Measurements from ENCODE around the gene STK39. TPM values are rescaled to one million over a fixed set of nuclear protein-coding genes. Genes with fewer than 3 reads are reported as not detected.

STK39 gene
- polyA plus RNA-seq, 2 of the 4 experiments (the other 2 are of a cell fraction): 14.2 to 27.2 TPM

DNA sequence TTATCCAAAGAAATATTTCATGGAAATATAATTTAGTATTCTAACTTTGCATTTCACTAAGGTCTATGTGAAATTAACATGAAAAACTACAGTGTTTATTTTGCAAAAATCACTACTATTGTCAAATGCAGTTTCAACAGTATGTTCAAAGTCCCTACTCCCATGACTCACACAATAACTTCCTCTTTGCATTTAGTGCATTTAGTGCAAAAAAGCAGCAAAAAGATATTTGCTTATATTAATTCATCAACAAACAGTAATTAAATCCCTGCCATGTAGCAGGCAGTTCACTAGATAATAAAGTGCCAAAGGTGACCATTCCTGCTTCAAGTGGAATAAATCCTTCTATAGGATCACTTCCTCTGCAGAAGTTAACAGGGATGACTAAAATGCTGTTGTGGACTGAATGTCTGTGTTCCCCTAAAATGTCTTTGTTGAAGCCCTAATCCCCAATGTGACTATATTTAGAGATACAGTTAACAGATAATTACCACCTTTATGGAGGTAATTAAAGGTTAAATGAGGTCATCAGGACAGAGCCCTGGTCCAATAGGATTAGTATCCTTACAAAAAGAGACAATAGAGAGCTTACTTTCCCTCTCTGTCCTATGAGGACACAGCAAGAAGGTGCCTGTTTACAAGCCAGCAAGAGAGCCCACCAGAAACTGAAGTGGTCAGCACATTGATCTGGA lies 61.7 kb downstream of the STK39 start (continued):
- TF ChIP-seq MAFK (IDR thresholded peaks at IDR 0.05; ENCODE audit: partially characterized antibody) (no peak), HOXA7 (CRISPR knock-in tag; IDR thresholded peaks at IDR 0.05) (no peak), EHF (CRISPR knock-in tag; IDR thresholded peaks at IDR 0.05) (no peak), CBX2 (IDR thresholded peaks at IDR 0.05; ENCODE audit: borderline replicate concordance, low read depth) (no peak), HEYL (CRISPR knock-in tag; IDR thresholded peaks at IDR 0.05) (no peak), NPAS2 (CRISPR knock-in tag; IDR thresholded peaks at IDR 0.05; ENCODE audit: borderline replicate concordance) (no peak)
- TF ChIP-seq, protein P1, sequence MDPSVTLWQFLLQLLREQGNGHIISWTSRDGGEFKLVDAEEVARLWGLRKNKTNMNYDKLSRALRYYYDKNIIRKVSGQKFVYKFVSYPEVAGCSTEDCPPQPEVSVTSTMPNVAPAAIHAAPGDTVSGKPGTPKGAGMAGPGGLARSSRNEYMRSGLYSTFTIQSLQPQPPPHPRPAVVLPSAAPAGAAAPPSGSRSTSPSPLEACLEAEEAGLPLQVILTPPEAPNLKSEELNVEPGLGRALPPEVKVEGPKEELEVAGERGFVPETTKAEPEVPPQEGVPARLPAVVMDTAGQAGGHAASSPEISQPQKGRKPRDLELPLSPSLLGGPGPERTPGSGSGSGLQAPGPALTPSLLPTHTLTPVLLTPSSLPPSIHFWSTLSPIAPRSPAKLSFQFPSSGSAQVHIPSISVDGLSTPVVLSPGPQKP (IDR thresholded peaks at IDR 0.05; ENCODE audit: low read depth, low read length): no peak

DNA sequence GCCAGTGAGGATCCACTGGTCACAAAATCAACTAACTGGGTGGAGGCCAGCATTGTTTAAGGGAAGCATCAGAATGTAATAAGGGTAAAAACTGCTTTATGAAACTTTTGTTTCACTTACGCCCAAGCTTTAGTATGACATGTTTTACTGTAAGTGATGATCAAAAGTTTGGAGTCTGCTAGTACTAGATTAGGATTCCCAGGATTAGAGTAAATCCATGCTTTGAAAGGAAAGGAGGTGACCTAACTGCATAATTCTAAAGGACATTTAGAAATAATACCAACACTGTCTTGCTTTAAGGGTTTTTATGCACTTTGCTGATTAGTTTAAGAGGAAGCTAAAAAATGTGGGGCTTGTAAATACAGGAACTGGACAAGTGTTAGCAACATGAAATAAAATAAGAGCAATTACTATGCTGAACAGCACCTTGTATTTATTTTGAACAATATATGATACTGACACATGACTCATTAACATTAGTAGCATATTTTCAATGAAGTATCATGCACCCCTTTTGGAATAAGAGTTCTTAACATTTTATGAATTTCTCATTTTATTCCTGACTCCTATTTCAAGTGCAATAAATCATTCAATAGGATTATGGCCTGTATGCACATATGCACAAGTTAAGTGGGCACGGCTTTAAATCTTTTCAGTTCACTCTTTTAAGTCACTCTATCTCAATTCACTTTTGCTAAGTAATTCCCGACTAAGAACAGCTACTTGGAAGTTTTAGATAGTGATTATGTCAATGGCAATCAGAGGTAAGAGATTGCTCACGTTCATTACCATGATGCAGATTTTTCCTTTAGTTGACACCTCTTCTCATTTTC lies 62.5 kb downstream of the STK39 start:
- Histone ChIP-seq H3K27ac (no peak overlapping the region), H3K4me2 (no peak overlapping the region), H3K4me1 (peaks cover 17% of the 10 kb centered on the region), H3K4me3 (no peak overlapping the region), H3K9me3 (no peaks in the 10 kb centered on the region)
- ChIA-PET POLR2A (no interaction called here), CTCF (no interaction called here)
- no peak for TF ChIP-seq JUNB (IDR thresholded peaks at IDR 0.05)
- no peak for TF ChIP-seq GATA3 (IDR thresholded peaks at IDR 0.05; ENCODE audit: borderline replicate concordance)
- TF ChIP-seq RAD21 (conservative IDR thresholded peaks at IDR 0.05 in 1 of 2, IDR thresholded peaks at IDR 0.05 in 1 of 2): no peak
- TF ChIP-seq NR3C1 (IDR thresholded peaks at IDR 0.05): no peak
- TF ChIP-seq KDM1A (IDR thresholded peaks at IDR 0.05; ENCODE audit: low read depth): no peak
- TF ChIP-seq ZNF302 (CRISPR knock-in tag; IDR thresholded peaks at IDR 0.05): no peak
- TF ChIP-seq NFE2L2 (conservative IDR thresholded peaks at IDR 0.05; ENCODE audit: low read length): no peak
- TF ChIP-seq FOXS1 (CRISPR knock-in tag; IDR thresholded peaks at IDR 0.05): no peak
- TF ChIP-seq RNF2 (IDR thresholded peaks at IDR 0.05; ENCODE audit: borderline replicate concordance, low read depth): no peak
- no peak for TF ChIP-seq ZC3H11A (IDR thresholded peaks at IDR 0.05)
- TF ChIP-seq, protein P2, sequence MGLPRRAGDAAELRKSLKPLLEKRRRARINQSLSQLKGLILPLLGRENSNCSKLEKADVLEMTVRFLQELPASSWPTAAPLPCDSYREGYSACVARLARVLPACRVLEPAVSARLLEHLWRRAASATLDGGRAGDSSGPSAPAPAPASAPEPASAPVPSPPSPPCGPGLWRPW (IDR thresholded peaks at IDR 0.05): no peak
- TF ChIP-seq EHF (CRISPR knock-in tag; IDR thresholded peaks at IDR 0.05): no peak
- TF ChIP-seq POLR2A (IDR thresholded peaks at IDR 0.05; ENCODE audit: low read length): no peak
- TF ChIP-seq, protein P3, sequence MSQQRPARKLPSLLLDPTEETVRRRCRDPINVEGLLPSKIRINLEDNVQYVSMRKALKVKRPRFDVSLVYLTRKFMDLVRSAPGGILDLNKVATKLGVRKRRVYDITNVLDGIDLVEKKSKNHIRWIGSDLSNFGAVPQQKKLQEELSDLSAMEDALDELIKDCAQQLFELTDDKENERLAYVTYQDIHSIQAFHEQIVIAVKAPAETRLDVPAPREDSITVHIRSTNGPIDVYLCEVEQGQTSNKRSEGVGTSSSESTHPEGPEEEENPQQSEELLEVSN (IDR thresholded peaks at IDR 0.05; ENCODE audit: borderline replicate concordance, low read depth): no peak
- no peak for TF ChIP-seq EP300 (IDR thresholded peaks at IDR 0.05)
- no peak for TF ChIP-seq PHF8 (IDR thresholded peaks at IDR 0.05; ENCODE audit: borderline replicate concordance, low read depth)
- TF ChIP-seq ZSCAN20 (CRISPR knock-in tag; IDR thresholded peaks at IDR 0.05): no peak
- TF ChIP-seq, protein P4, sequence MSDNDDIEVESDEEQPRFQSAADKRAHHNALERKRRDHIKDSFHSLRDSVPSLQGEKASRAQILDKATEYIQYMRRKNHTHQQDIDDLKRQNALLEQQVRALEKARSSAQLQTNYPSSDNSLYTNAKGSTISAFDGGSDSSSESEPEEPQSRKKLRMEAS (IDR thresholded peaks at IDR 0.05): no peak
- DNase-seq (ENCODE audit: low read depth in 1 of 2, low spot score in 1 of 2): no peak
- WGBS (ENCODE audit: missing lambda C conversion rate): 85% methylated on average over 4 of the region's 4 CpGs
- no peak for ATAC-seq
- no peak for FAIRE-seq

Data from A549 (cell line).